Kidney (tissue), 14 donors: ENCODE results near the gene RANBP1. TPM values are rescaled to one million over a fixed set of nuclear protein-coding genes. Genes with fewer than 3 reads are reported as not detected.

ENCODE experiments used
- DNase-seq, 5 donors: peaks; one replicate each; pipeline ENCODE4 v3.0.0-alpha.2; 2013 to 2020
- FAIRE-seq: peaks from 2 replicates; lab custom pipeline; 2012; peaks lifted over from hg19 to GRCh38; lab: Jason Lieb, UNC
- H3K27ac ChIP-seq, 2 donors: one replicate each; pipeline ENCODE4 v1.7.0; 2013; ENCODE audit warnings: low read depth in 2 of 2, low read length in 2 of 2, inconsistent platforms in 1 of 2
- H3K27me3 ChIP-seq: one replicate; pipeline ENCODE4 v1.7.1; 2013; ENCODE audit warnings: low read length, inconsistent platforms; ENCODE audit not compliant: control insufficient read depth, insufficient read depth
- H3K36me3 ChIP-seq, 3 donors: one replicate each; pipeline versions ENCODE4 v1.7.0 to v1.7.1; 2013; ENCODE audit warnings: low read length in 3 of 3, control low read depth in 1 of 3, inconsistent platforms in 1 of 3; ENCODE audit not compliant: insufficient read depth in 3 of 3, control insufficient read depth in 2 of 3
- H3K4me1 ChIP-seq, 3 donors: one replicate each; pipeline versions ENCODE4 v1.7.0 to v1.7.1; 2013; ENCODE audit warnings: low read length in 3 of 3, inconsistent platforms in 1 of 3, low read depth in 1 of 3; ENCODE audit not compliant: control insufficient read depth in 2 of 3, insufficient read depth in 2 of 3
- H3K4me3 ChIP-seq, 3 donors: one replicate each; pipeline versions ENCODE4 v1.7.0 to v1.8.1; 2013; ENCODE audit warnings: low read length in 3 of 3, control low read depth in 1 of 3, inconsistent platforms in 1 of 3
- H3K9ac ChIP-seq, 3 donors: one replicate each; pipeline versions ENCODE4 v1.7.0 to v1.7.1; 2013; ENCODE audit warnings: low read length in 3 of 3, control low read depth in 1 of 3, inconsistent platforms in 1 of 3
- H3K9me3 ChIP-seq, 3 donors: one replicate each; pipeline versions ENCODE4 v1.7.0 to v1.7.1; 2013; ENCODE audit warnings: low read length in 3 of 3, control low read depth in 1 of 3, inconsistent platforms in 1 of 3; ENCODE audit not compliant: control insufficient read depth in 2 of 3, insufficient read depth in 1 of 3
- CTCF ChIP-seq: IDR thresholded peaks from 3 replicates; pipeline ENCODE4 v1.5.1; 2012; ENCODE audit warnings: mild to moderate bottlenecking, moderate library complexity, borderline replicate concordance; ENCODE audit not compliant: insufficient read depth; ENCODE audit errors: extremely low read depth
- intact Hi-C: fragments of 100-400 bp; cut with DNase I; formaldehyde crosslinking; loops from one replicate; pipeline ENCODE4 v1.11.1; 2022
- polyA plus RNA-seq: library from polyadenylated mRNA; stranded (reverse); fragments of 350-450 nt; fragmentation: Illumina TruSeq; extraction: RNeasy Lipid Tissue Mini Kit (QIAGEN cat#74804); gene quantifications from one replicate; pipeline ENCODE4 v1.2.3, GENCODE V29; 2014; ENCODE audit warnings: low read depth, low replicate concordance; ENCODE audit not compliant: insufficient read depth
- total RNA-seq: library from RNA; stranded (reverse); fragmentation: NEBNext Ultra II Directional; extraction: Animal tissue kit (Norgen Biotek cat#: 25700); gene quantifications from one replicate; pipeline ENCODE4 v1.2.1, GENCODE V29; 2021
- donor health status: control.
- donor health status: control.
- donor health status: control.
- donor health status: control.
- donor health status: control.
- donor health status: DM: yes; HTN: yes; CAD: no.
- donor health status: Normal renal cell carcinoma (clear cell type).

RANBP1 gene
- total and polyA plus RNA-seq, 2 donors from 2014 or later, result 67.2 to 80.5 TPM

GRCh38 chr22:20123366-20124082 lies 7.6 kb downstream of the RANBP1 start:
- Histone ChIP-seq H3K4me1 (peaks cover 0 to 3% (median under 1%) of the 10 kb centered on the region in 3 donors), H3K9me3 (no peaks in the 10 kb centered on the region), H3K36me3 (peaks cover 0 to 21% (median 10%) of the 10 kb centered on the region in 3 donors), H3K9ac (no peak overlapping the region), H3K4me3 (no peak overlapping the region), H3K27ac (no peak overlapping the region), H3K27me3 (no peaks in the 10 kb centered on the region)
- DNase-seq (no peak), FAIRE-seq (no peak)
- intact Hi-C loops, result no loop called here
- no peak for TF ChIP-seq CTCF

GRCh38 chr22:20124083-20124787 lies 8.3 kb downstream of the RANBP1 start:
- H3K36me3 ChIP-seq, result peaks cover 0 to 17% (median 9%) of the 10 kb centered on the region in 3 donors
- no peak overlapping the region for H3K4me3 ChIP-seq
- no peaks in the 10 kb centered on the region for H3K27me3 ChIP-seq
- H3K9ac ChIP-seq, result no peak overlapping the region
- TF ChIP-seq CTCF, result no peak
- intact Hi-C loops, result no loop called here
- H3K27ac ChIP-seq, result no peak overlapping the region
- H3K4me1 ChIP-seq, result peaks cover 0 to 4% (median 0%) of the 10 kb centered on the region in 3 donors
- no peaks in the 10 kb centered on the region for H3K9me3 ChIP-seq
- DNase-seq (no peak), FAIRE-seq (no peak)

GRCh38 chr22:20125201-20126174 lies 9.6 kb downstream of the RANBP1 start:
- no peak for TF ChIP-seq CTCF
- Histone ChIP-seq H3K9ac (no peak overlapping the region), H3K27me3 (no peaks in the 10 kb centered on the region), H3K27ac (no peak overlapping the region), H3K4me3 (no peak overlapping the region), H3K9me3 (no peaks in the 10 kb centered on the region), H3K4me1 (peaks cover 0 to 8% (median 0%) of the 10 kb centered on the region in 3 donors), H3K36me3 (peaks cover 0 to 16% (median 4%) of the 10 kb centered on the region in 3 donors)
- no peak for FAIRE-seq
- DNase-seq, result no peak
- intact Hi-C loops, result no loop called here
